ENCODE measurements around the gene LAMTOR4. TPM values are rescaled to one million over a fixed set of nuclear protein-coding genes. Genes with fewer than 3 reads are reported as not detected.

LAMTOR4 gene
- total RNA-seq, 2 donors from 2014 or later, result 213 to 243 TPM

GRCh38 chr7:100171087-100171681 is 22.5 kb downstream of the LAMTOR4 start:
- TF ChIP-seq POLR2A (IDR thresholded peaks at IDR 0.05) (no peak), CTCF (IDR thresholded peaks at IDR 0.05) (no peak), POLR2AphosphoS5 (IDR thresholded peaks at IDR 0.05) (no peak)
- no peak for DNase-seq (ENCODE audit: low spot score)
- H3K4me3 ChIP-seq, result peak overlapping the region; percentile 15 to 42
- WGBS, result 9% methylated on average over 40 of the region's 61 CpGs
- H3K36me3 ChIP-seq, result no peaks in the 10 kb centered on the region
- no peaks in the 10 kb centered on the region for H3K9me3 ChIP-seq
- no peaks in the 10 kb centered on the region for H3K4me1 ChIP-seq (replicated peaks)
- no peak overlapping the region for H3K27ac ChIP-seq
- intact Hi-C loops (cut with DNase I), result no loop called here
- H3K27me3 ChIP-seq (replicated peaks; ENCODE audit: insufficient read depth), result no peaks in the 10 kb centered on the region

- no peaks in the 10 kb centered on the region for H3K27me3 ChIP-seq (replicated peaks; ENCODE audit: insufficient read depth)
- H3K9me3 ChIP-seq, result no peaks in the 10 kb centered on the region
- no peaks in the 10 kb centered on the region for H3K4me1 ChIP-seq (replicated peaks)
- TF ChIP-seq POLR2A (IDR thresholded peaks at IDR 0.05) (no peak), POLR2AphosphoS5 (IDR thresholded peaks at IDR 0.05) (no peak), CTCF (IDR thresholded peaks at IDR 0.05) (no peak)
- no peak for DNase-seq (ENCODE audit: low spot score)
- H3K4me3 ChIP-seq, result peak overlapping the region; percentile 15 to 42
- no peak overlapping the region for H3K27ac ChIP-seq
- intact Hi-C loops (cut with DNase I), result no loop called here
- WGBS, result 43% methylated on average over 11 of the region's 22 CpGs
- no peaks in the 10 kb centered on the region for H3K36me3 ChIP-seq
Measured at GRCh38 chr7:100171840-100172239, 23.1 kb downstream of the LAMTOR4 start.

GRCh38 chr7:100173806-100174495 is 25.2 kb downstream of the LAMTOR4 start:
- no peaks in the 10 kb centered on the region for H3K9me3 ChIP-seq
- 95% methylated on average over 11 of the region's 11 CpGs for WGBS

GRCh38 chr7:100174582-100174981 is 25.9 kb downstream of the LAMTOR4 start:
- intact Hi-C loops (cut with DNase I), result no loop called here
- TF ChIP-seq POLR2A (IDR thresholded peaks at IDR 0.05) (no peak), CTCF (IDR thresholded peaks at IDR 0.05) (no peak)
- H3K27ac ChIP-seq, result no peak overlapping the region
- no peaks in the 10 kb centered on the region for H3K9me3 ChIP-seq
- 92% methylated on average over 5 of the region's 5 CpGs for WGBS
- no peaks in the 10 kb centered on the region for H3K36me3 ChIP-seq
- H3K4me3 ChIP-seq, result no peak overlapping the region
- no peaks in the 10 kb centered on the region for H3K27me3 ChIP-seq (replicated peaks; ENCODE audit: insufficient read depth)
- no peaks in the 10 kb centered on the region for H3K4me1 ChIP-seq (replicated peaks)
- DNase-seq (ENCODE audit: low spot score), result no peak

More at GRCh38 chr7:100173806-100174495, 25.2 kb downstream of the LAMTOR4 start:
- intact Hi-C loops (cut with DNase I), result no loop called here
- DNase-seq (ENCODE audit: low spot score), result no peak
- H3K27ac ChIP-seq, result no peak overlapping the region
- H3K27me3 ChIP-seq (replicated peaks; ENCODE audit: insufficient read depth), result no peaks in the 10 kb centered on the region
- no peak overlapping the region for H3K4me3 ChIP-seq
- no peaks in the 10 kb centered on the region for H3K4me1 ChIP-seq (replicated peaks)
- TF ChIP-seq POLR2AphosphoS5 (IDR thresholded peaks at IDR 0.05) (no peak), CTCF (IDR thresholded peaks at IDR 0.05) (no peak), POLR2A (IDR thresholded peaks at IDR 0.05) (no peak)
- H3K36me3 ChIP-seq, result no peaks in the 10 kb centered on the region
